ENCODE data around the gene SEC14L5.
"Not testable (repeated sequence)": the region's sequence is repeated elsewhere in the genome, so short reads cannot be mapped to it uniquely, and the experiment has no call there.

SEC14L5 gene

GRCh38 chr16:5044581-5044980 is 86.5 kb downstream of the SEC14L5 start:
- not testable (repeated sequence) for DNase-seq

- DNase-seq, result no peak
Measured at GRCh38 chr16:5045499-5046115, 87.5 kb downstream of the SEC14L5 start.

GRCh38 chr16:5046914-5047313 is 88.8 kb downstream of the SEC14L5 start:
- no peak for DNase-seq

GRCh38 chr16:5054876-5055865 is 97.0 kb downstream of the SEC14L5 start:
- no peak for DNase-seq

- DNase-seq, result peak; percentile 66
Measured at GRCh38 chr16:5056352-5056751, 98.2 kb downstream of the SEC14L5 start.

- DNase-seq, result peak; percentile 18
Measured at GRCh38 chr16:5058476-5058875, 100.3 kb downstream of the SEC14L5 start.

GRCh38 chr16:5059386-5060072 is 101.4 kb downstream of the SEC14L5 start:
- DNase-seq, result no peak

- DNase-seq, result no peak
Measured at GRCh38 chr16:5060073-5060641, 102.0 kb downstream of the SEC14L5 start.

- DNase-seq, result no peak
Measured at GRCh38 chr16:5062051-5062450, 103.9 kb downstream of the SEC14L5 start.

GRCh38 chr16:5062790-5063765 is 104.9 kb downstream of the SEC14L5 start:
- DNase-seq, result no peak

- no peak for DNase-seq
Measured at GRCh38 chr16:5064915-5065314, 106.8 kb downstream of the SEC14L5 start.

- no peak for DNase-seq
Measured at GRCh38 chr16:5065326-5065725, 107.2 kb downstream of the SEC14L5 start.

GRCh38 chr16:5065813-5066212 is 107.7 kb downstream of the SEC14L5 start, which contains the start of gene C16orf89:
Gene C16orf89, minus strand, starts transcription at chr16:5065956. Its CDS starts 48 bp downstream, at chr16:5065908.
- DNase-seq, result no peak

GRCh38 chr16:5066511-5066910 is 108.4 kb downstream of the SEC14L5 start:
- no peak for DNase-seq

All from suppressor macrophage treated with lipopolysaccharide for 4 hours (primary cell).